A549 (cell line): ENCODE measurements around the gene FBXO41. TPM values are rescaled to one million over a fixed set of nuclear protein-coding genes. Genes with fewer than 3 reads are reported as not detected.

ENCODE experiments used
- ATAC-seq, 2 experiments: fragments of 200-7000 bp in 1 of 2; fragments of >200 bp in 1 of 2; cut with Nextera tagmentation in 1 of 2; cut with Tn5 transposase in 1 of 2; 3 replicates each; pipeline versions ENCODE4 v1.8.0 to v1.9.1; 2018 to 2020; ENCODE audit warnings: mild to moderate bottlenecking in 1 of 2, moderate library complexity in 1 of 2
- CTCF ChIA-PET: fragments of 300-600 bp; sonication (Branson Sonifier 250); formaldehyde crosslinking; extraction: SDS; loops from one replicate; lab custom pipeline; 2021; ENCODE audit warnings: antibody characterized with exemption, inconsistent platforms; lab: Yijun Ruan, JAX
- POLR2A ChIA-PET: fragments of 350-600 bp; formaldehyde crosslinking; extraction: SDS; loops from one replicate; lab custom pipeline; 2021; ENCODE audit warnings: antibody characterized with exemption, inconsistent platforms; lab: Yijun Ruan, JAX
- DNase-seq, 2 experiments: peaks; one replicate each; pipeline versions ENCODE4 v3.0.0 to v3.0.0-alpha.2; 2011 to 2016; ENCODE audit warnings: low read depth in 1 of 2, low spot score in 1 of 2
- FAIRE-seq: peaks from 2 replicates; lab custom pipeline; 2011; peaks lifted over from hg19 to GRCh38; lab: Jason Lieb, UNC
- H3K27ac ChIP-seq, 2 experiments: fragments of >200 bp; sonication (Bioruptor Twin); formaldehyde crosslinking; 3 replicates each; pipeline ENCODE4 v1.5.1; 2016 to 2017
- H3K4me1 ChIP-seq: fragments of >200 bp; sonication (Bioruptor Twin); formaldehyde crosslinking; 3 replicates; pipeline ENCODE4 v1.6.1; 2016
- H3K4me2 ChIP-seq: fragments of >200 bp; sonication (Bioruptor Twin); formaldehyde crosslinking; 3 replicates; pipeline ENCODE4 v1.6.1; 2016
- H3K4me3 ChIP-seq: fragments of >200 bp; sonication (Bioruptor Twin); formaldehyde crosslinking; 3 replicates; pipeline ENCODE4 v1.5.1; 2016
- H3K9me3 ChIP-seq: fragments of >200 bp; sonication (Bioruptor Twin); formaldehyde crosslinking; 3 replicates; pipeline ENCODE4 v1.6.1; 2016
- ESRRA ChIP-seq: fragments of 150-350 bp; IDR thresholded peaks from 2 replicates; pipeline ENCODE4 v1.6.1; 2014; ENCODE audit warnings: mild to moderate bottlenecking, low read length, borderline replicate concordance
- FOXS1 ChIP-seq: fragments of 250-450 bp; sonication (Bioruptor Pico); IDR thresholded peaks from 2 replicates; pipeline ENCODE4 v1.5.0; 2020; ENCODE audit warnings: mild to moderate bottlenecking, moderate library complexity
- GATA3 ChIP-seq: IDR thresholded peaks from 2 replicates; pipeline ENCODE4 v1.6.1; 2012; ENCODE audit warnings: borderline replicate concordance
- HEYL ChIP-seq: fragments of 250-450 bp; sonication (Bioruptor Pico); IDR thresholded peaks from 2 replicates; pipeline ENCODE4 v1.8.0; 2021; ENCODE audit warnings: mild to moderate bottlenecking, moderate library complexity
- KDM1A ChIP-seq: fragments of 200-600 bp; sonication (generic); IDR thresholded peaks from 2 replicates; pipeline ENCODE4 v1.6.1; 2016; ENCODE audit warnings: low read depth, mild to moderate bottlenecking
- MAX ChIP-seq: IDR thresholded peaks from 2 replicates; pipeline ENCODE4 v1.6.1; 2012
- RFX5 ChIP-seq: fragments of 450-650 bp; IDR thresholded peaks from 2 replicates; pipeline ENCODE4 v1.7.1; 2014; ENCODE audit warnings: antibody characterized with exemption, mild to moderate bottlenecking, moderate library complexity
- SREBF2 ChIP-seq: fragments of 450-650 bp; IDR thresholded peaks from 2 replicates; pipeline ENCODE4 v1.6.1; 2014; ENCODE audit warnings: mild to moderate bottlenecking, moderate library complexity
- TFCP2L1 ChIP-seq: fragments of 250-450 bp; sonication (Bioruptor Pico); IDR thresholded peaks from 2 replicates; pipeline ENCODE4 v1.5.0; 2021; ENCODE audit warnings: mild to moderate bottlenecking
- ZFP36 ChIP-seq: fragments of 450-650 bp; IDR thresholded peaks from 2 replicates; pipeline ENCODE4 v1.6.1; 2014; ENCODE audit warnings: borderline replicate concordance; ENCODE audit not compliant: partially characterized antibody
- WGBS: methylation state at CpG from one replicate; pipeline ENCODE4 v1.1.6; 2017; ENCODE audit errors: missing lambda C conversion rate; 5-methylcytosine and 5-hydroxymethylcytosine counted together
- polyA plus RNA-seq, 4 experiments: library from polyadenylated mRNA; depleted of rRNA in 3 of 4; stranded (reverse); fragments of >200 nt; fragmentation: RNase III in 1 of 4; extraction: RNeasy Plus Mini Kit Qiagen cat#74134 plus additional on column Dnase treatment in 1 of 4; gene quantifications; 2 replicates in 3 of 4; 3 replicates in 1 of 4; pipeline ENCODE4 v1.2.3, GENCODE V29; 2011 to 2017
- TF ChIP-seq, protein P1 (sequence below): fragments of 150-350 bp; IDR thresholded peaks from 2 replicates; pipeline ENCODE4 v1.6.1; 2014; ENCODE audit warnings: low read depth, mild to moderate bottlenecking, low read length

The FBXO41 gene
- polyA plus RNA-seq, 2 of the 4 experiments (the other 2 are of a cell fraction), result 3.2 to 6.4 TPM

- peak; percentile 89 to 93 for DNase-seq
- 3% methylated on average over 11 of the region's 45 CpGs for WGBS
- TF ChIP-seq SREBF2, result no peak
- no peak for TF ChIP-seq TFCP2L1 (CRISPR knock-in tag)
- no peak for TF ChIP-seq FOXS1
- 0 out of 2 replicates have a peak, but pooled peaks have one; percentile 29 for TF ChIP-seq RFX5
- TF ChIP-seq, protein P1, sequence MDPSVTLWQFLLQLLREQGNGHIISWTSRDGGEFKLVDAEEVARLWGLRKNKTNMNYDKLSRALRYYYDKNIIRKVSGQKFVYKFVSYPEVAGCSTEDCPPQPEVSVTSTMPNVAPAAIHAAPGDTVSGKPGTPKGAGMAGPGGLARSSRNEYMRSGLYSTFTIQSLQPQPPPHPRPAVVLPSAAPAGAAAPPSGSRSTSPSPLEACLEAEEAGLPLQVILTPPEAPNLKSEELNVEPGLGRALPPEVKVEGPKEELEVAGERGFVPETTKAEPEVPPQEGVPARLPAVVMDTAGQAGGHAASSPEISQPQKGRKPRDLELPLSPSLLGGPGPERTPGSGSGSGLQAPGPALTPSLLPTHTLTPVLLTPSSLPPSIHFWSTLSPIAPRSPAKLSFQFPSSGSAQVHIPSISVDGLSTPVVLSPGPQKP, result 0 out of 2 replicates have a peak, but pooled peaks have one; percentile 11
- peak; percentile 43 for TF ChIP-seq ZFP36
- Histone ChIP-seq H3K4me3 (peak within 1 kb of the TSS; percentile 58), H3K4me1 (peaks cover 18% of the 10 kb centered on the region; the same call in 2 of the 3 replicates), H3K4me2 (peak within 1 kb of the TSS; percentile 95), H3K27ac (peak within 1 kb of the TSS in 1 of 2 experiments; percentile 14; a peak in 1 of 6 replicates), H3K9me3 (peaks cover 5% of the 10 kb centered on the region; the same call in 2 of the 3 replicates)
- peak; percentile 49 to 76 for ATAC-seq
- CTCF ChIA-PET, result interaction anchor here (0.8 to 8.9 kb wide), 8 partner anchors 15 to 116 kb away, joined by 3 to 107 read pairs (median 6); no protein-coding TSS in a partner anchor
- POLR2A ChIA-PET, result interaction anchor here (0.5 to 1.4 kb wide), 3 partner anchors 60 to 92 kb away, joined by 3 to 5 read pairs (median 5); partner anchors contain the start of genes ALMS1, CCT7 and PRADC1
- FAIRE-seq, result no peak
These were observed 9.4 kb upstream of the FBXO41 start, which contains the start of gene EGR4 for GRCh38 chr2:73293534-73294171. Gene EGR4 (minus strand): TSS chr2:73293548. CDS start chr2:73293317, 231 bp downstream.

DNA sequence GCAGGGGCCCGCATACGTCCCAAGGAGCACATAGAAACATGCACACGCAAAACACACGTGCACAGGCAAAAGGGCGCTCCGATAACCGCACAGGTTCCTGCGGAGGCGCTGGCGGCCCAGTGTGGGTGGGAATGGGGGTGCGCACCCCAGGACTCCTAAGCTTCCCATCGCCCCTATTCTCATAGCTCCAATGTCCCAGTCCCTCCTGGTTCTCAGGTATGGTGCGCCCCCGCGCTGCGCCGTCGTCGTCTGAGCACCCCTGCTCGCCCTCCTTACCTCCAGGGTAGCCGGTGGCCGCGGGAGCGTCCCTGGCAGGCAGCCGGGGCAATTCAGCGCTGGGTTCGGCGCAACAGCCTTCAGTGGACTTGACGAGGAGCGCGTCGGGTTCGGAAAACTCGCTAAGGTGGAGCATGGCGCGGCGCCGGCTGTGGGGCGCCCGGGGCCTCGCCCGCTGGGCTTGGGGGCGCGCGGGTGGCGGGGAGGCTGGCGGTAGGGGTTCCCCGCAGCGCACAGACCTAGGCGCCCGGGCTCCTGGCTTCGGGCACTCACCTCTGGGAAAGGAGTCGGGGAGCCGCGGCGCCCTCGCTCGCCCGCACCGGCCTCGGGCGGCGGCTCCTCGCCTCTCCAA, 8.7 kb upstream of the FBXO41 start:
- 7% methylated on average over 42 of the region's 64 CpGs for whole genome bisulfite sequencing
- peak; percentile 38 to 43 for DNase-seq
- peak overlapping the region; percentile 58 for H3K4me3 ChIP-seq

GRCh38 chr2:73292316-73292905, 8.1 kb upstream of the FBXO41 start:
- ATAC-seq, result peak in 1 of 2 experiments; percentile 17; a peak in 3 of 6 replicates
- no peak for DNase-seq
- peak overlapping the region; percentile 58; the same call in 2 of the 3 replicates for H3K4me3 ChIP-seq
- CTCF ChIA-PET, result interaction anchor here (0.9 to 8.9 kb wide), 10 partner anchors 8 to 115 kb away, joined by 3 to 107 read pairs (median 8); partner anchors contain the start of genes CCT7 and PRADC1
- peak overlapping the region; percentile 95 for H3K4me2 ChIP-seq
- H3K9me3 ChIP-seq, result peaks cover 5% of the 10 kb centered on the region; the same call in 2 of the 3 replicates
- no peak for TF ChIP-seq FOXS1
- TF ChIP-seq KDM1A, result no peak
- no peak for TF ChIP-seq ESRRA
- no peak for TF ChIP-seq HEYL (CRISPR knock-in tag)
- TF ChIP-seq, protein P1, result no peak
- TF ChIP-seq GATA3, result no peak
- TF ChIP-seq TFCP2L1 (CRISPR knock-in tag), result no peak
- POLR2A ChIA-PET, result no interaction called here
- H3K4me1 ChIP-seq, result peaks cover 18% of the 10 kb centered on the region; the same call in 2 of the 3 replicates
- no peak overlapping the region for H3K27ac ChIP-seq
- 0% methylated on average over 5 of the region's 38 CpGs for WGBS
- no peak for FAIRE-seq

More for the DNA sequence above, 8.7 kb upstream of the FBXO41 start:
- H3K4me1 ChIP-seq, result peaks cover 18% of the 10 kb centered on the region; the same call in 2 of the 3 replicates
- H3K4me2 ChIP-seq, result peak overlapping the region; percentile 95
- POLR2A ChIA-PET, result interaction anchor here (1.1 to 1.4 kb wide), 2 partner anchors 59 to 93 kb away, joined by 5 read pairs; partner anchors contain the start of genes ALMS1, CCT7 and PRADC1
- peaks cover 5% of the 10 kb centered on the region; the same call in 2 of the 3 replicates for H3K9me3 ChIP-seq
- TF ChIP-seq TFCP2L1 (CRISPR knock-in tag) (no peak), MAX (peak; percentile 30; the same call in 1 of the 2 replicates)
- FAIRE-seq, result no peak
- CTCF ChIA-PET, result interaction anchor here (0.8 to 8.9 kb wide), 10 partner anchors 14 to 116 kb away, joined by 3 to 107 read pairs (median 6); partner anchors contain the start of genes CCT7 and PRADC1
- peak; percentile 11 to 32; a peak in 3 of 6 replicates for ATAC-seq
- H3K27ac ChIP-seq, result peak overlapping the region in 1 of 2 experiments; percentile 14; a peak in 1 of 6 replicates
